PFSK-1 (cell line): ENCODE measurements around the gene KRTAP3-3.

ENCODE experiments used
- FOXP2 ChIP-seq: optimal IDR thresholded peaks from 2 replicates; pipeline ENCODE3; 2011; ENCODE audit warnings: borderline replicate concordance, control low read depth, inconsistent platforms; ENCODE audit not compliant: insufficient read depth; ENCODE audit errors: extremely low read length, extremely low read depth
- POLR2AphosphoS5 ChIP-seq: IDR thresholded peaks from 2 replicates; pipeline ENCODE4 v1.6.1; 2012; ENCODE audit warnings: low read depth, mild to moderate bottlenecking, control low read depth, low read length, moderate library complexity
- SIN3A ChIP-seq: IDR thresholded peaks from 2 replicates; pipeline ENCODE4 v1.6.1; 2012; ENCODE audit warnings: mild to moderate bottlenecking, low read length, moderate library complexity, borderline replicate concordance; ENCODE audit not compliant: insufficient read depth

- no peak for TF ChIP-seq POLR2AphosphoS5
- TF ChIP-seq SIN3A: no peak
- TF ChIP-seq FOXP2: no peak
These were observed 1.3 kb downstream of the KRTAP3-3 start for GRCh38 chr17:40992666-40993065.
